Measurements from ENCODE around the gene ATF3.

Gene ATF3

GRCh38 chr1:212586206-212587015 is 22.1 kb upstream of the ATF3 start:
- DNase-seq = peak in 1 of 2 donors; percentile 55

- peak; percentile 87 to 98 for DNase-seq
Observed at GRCh38 chr1:212587016-212587887, 21.3 kb upstream of the ATF3 start.

GRCh38 chr1:212587888-212588510 is 20.6 kb upstream of the ATF3 start:
- DNase-seq = no peak

DNA sequence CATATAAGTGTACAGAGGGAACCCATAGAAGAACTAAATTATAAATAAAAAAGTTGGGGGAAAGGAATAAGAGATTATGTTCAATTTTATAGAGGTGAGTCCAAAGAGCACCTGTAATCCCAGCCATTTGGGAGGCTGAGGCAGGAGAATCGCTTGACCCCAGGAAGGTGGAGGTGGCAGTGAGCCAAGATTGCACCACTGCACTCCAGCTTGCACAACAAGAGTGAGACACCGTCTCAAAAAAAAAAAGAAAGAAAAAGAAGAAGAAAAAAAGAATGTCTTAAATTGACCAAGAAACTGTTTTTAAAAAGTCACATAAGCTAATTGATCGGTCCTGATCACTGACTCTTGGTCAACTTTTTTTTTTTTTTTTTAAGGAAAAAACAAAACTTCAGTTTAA is 19.1 kb upstream of the ATF3 start:
- peak; percentile 29 to 42 for DNase-seq

DNA sequence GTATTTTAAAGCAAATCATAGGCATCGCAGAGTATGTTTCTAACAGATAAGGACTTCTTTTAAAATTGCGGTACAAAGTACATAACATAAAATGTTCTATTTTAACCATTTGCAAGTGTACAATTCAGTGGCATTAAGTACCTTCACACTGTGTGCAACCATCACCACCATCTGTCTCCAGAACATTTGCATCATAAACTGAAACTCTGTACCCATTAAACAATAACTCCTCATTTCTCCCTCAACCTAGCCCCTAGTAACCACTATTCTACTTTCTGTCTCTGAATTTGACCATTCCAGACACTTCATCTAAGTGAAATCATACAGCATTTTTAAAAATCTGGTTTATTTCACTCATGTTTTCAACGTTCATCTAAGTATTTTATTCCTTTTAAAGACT is 16.6 kb upstream of the ATF3 start:
- DNase-seq = no peak

- no peak for DNase-seq
Observed at GRCh38 chr1:212593821-212594251, 14.7 kb upstream of the ATF3 start.

DNA sequence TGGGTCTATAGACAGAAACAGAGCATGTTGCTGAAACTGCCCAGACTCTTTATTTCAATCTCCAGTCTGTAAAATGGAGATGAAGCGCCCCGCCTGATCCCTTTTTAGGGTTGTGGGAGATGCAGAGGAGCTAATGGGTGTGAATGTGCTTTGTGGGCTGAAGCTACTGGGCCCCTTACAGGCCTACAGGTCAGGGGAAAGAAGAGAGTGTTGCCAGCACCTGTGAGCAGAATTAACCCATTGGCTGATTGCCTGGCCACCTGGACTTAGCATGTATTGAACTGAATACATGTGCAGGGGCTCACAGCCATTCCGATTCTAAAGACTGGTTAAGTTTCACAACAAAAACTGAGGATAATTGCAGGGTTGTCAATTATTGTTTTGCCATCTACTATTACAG is 13.9 kb upstream of the ATF3 start:
- no peak for DNase-seq

DNA sequence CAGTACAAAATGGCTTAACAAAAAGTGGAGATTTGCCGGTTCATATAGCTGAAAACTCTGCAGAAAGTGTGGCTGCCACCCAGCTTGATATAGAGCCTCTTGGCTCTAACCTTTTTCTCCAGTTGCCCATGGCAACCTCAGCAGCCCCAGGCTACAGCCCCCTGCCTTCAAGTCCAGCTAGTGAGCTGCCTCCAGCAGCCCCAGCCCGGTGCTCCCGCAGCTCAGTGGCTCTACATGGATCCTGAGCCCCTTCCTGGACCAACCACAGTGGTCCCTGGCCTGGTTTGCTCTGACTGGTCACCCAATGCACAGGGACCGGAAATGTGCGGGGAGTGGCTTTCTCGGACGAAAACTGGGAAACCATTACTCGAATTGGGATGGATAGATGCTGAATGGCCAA is 13.3 kb upstream of the ATF3 start:
- DNase-seq = no peak

DNA sequence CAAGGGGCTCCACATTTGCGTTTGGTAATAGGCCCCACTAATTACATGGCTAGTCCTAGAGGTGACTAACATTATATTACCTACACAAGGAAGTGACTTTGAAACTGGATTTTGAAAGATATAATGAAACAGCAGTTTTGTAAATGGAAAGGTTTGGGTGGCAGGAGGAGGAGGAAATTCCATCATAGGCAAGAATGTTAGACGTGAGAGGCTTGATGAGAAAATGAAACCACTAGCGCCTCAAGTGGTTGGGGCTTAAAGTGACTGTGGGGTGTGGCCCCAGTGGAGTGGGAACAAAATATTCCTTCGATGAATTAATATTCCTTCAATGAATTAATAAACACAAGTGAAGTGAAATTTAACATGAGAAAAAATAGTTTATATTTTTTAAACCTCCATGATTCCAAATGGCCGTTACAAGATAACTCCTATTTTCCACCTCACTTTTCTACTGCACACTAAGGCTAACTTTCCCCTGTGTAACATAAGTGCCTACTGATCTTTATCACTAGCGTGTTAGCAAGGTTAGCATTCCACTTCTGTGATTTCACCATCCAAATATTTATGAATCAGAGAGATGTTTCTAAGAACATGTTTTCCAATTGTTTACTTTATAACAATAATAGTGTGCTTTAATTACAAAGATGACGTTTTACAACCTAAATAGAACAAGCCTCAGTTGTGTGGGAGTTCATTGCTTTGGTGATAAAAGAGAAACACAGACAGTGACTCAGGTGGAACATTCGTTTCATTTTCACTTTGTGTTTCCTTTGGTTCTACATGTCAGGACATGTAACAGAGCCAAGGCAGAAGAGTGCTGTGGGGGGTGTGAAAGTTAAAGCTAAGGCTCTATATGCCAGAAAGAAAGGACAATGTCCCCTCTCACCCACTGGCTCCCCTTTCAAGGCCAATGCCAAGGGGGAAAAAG is 12.5 kb upstream of the ATF3 start:
- peak; percentile 72 to 73 for DNase-seq

DNA sequence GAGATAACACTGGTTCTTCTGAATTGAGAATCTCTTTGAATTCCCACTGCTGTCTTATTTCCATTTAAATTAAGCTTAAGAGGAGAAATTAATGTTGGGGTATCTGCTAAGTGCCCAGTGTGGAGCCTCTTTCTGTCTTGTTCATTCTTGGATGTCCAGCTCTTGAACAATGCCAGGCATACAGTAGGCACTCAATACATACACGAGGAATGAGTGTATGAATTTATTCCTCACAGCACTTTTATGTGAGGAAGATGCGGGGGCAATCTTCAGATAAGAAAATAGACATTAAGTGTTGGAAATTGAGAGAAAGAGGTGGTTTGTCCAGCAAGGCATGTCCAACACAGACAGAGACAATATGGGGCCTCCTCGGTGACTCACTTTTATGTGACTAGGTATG is 11.8 kb upstream of the ATF3 start:
- DNase-seq = no peak

- no peak for DNase-seq
Observed at GRCh38 chr1:212597487-212597886, 11.1 kb upstream of the ATF3 start.

DNA sequence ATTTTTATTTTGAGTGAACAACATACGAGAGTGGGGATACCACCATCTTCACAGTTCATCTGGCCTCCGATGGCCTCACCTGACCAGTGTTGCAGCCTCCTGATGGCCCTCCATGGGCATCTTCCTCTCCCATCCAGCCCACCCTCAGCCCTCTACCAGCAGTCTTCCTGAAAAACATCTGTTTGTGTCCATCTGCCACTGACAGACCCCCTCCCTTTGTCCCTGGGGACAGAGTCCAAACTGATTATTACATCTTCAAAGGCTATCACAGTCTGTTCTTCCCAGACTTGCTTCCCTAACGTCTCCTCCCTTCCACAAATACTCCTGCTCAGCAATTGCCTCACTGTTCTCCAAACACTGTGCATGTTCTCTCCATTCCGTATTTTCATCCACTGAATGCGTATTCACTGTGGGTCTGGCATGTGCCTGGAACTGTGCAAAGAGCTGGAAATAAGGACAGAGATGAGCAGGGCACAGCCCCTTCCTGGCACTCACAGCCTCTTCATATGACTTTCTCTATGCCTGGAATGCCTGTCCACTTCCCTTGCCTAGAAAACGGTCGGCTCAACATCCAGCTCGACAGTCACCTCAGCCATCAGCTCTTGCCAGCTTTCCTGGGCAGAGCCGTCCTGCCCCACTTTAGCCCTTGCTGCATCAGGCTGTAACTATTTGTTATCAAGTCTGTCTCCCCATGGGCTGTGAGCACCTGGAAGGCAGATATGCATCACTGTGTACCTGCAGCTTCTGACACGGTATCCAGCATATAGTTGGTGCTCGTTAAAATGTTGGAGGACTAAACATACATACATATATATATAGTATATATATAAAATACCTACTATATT is 8.3 kb upstream of the ATF3 start:
- DNase-seq = no peak

DNA sequence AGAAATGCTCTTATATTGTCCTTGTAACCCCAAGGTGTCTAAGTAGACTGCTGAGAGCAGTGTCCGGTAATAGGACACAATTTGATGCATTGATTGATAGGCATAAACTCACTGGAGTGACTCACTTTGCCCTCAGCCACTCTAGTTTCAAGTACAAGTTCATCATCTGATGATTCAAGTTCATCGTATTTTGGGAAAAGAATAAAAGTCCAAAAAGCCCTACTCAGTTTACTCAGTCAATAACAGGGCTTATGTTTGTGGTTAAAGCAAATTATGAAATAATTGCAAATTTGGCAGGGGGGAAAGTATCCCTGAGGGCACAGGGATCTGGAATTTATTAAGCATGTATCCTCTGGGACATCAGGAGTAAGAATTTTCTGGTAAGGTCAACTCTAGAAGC is 7.6 kb upstream of the ATF3 start:
- DNase-seq = no peak

- no peak for DNase-seq
Observed at GRCh38 chr1:212601524-212601923, 7.0 kb upstream of the ATF3 start.

DNA sequence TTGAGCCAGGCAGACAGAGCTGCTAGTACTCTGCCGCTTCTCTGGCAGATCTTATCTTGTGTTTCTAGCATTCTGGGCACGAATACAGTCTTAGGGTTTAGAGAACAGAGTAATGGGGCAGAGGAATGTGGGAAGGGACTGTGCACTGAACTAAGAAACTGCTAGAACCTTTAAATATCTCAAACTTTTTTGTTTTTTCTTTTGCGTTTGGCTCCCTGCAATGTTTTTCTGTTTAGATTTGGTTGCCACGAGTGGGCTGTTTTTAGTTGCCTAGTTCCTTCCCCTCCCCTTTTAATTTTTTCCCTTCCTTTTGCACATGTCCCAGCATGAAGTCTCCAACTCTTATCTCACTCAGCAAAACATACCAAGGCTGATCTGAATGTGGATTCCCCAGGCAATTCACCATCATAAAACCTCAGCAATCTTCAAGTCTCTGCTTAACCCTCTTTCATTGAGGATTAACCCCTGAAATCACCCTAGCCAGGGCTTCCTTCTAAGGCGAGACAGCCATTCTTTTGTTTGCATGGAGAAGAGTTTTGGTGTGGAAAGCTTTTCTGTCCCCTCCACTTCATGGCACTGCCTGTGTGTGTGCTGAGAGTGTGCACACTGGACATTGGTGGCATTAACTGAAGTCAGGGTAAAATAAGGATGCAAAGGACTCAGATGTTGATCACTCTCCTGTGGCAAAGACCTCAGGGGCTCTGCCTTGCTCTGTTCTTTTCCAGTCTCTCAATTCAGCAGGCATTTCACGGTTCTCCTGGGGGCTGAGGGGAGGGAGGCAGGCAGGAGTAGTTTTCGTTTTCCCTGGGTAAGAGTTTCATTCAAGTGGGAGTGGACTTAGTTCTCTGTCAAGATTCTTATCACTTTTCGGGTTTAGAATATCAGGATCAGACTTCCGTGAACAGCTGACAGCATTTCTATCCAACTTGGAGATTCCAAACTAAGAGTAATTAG is 2.8 kb upstream of the ATF3 start:
- DNase-seq = no peak

DNA sequence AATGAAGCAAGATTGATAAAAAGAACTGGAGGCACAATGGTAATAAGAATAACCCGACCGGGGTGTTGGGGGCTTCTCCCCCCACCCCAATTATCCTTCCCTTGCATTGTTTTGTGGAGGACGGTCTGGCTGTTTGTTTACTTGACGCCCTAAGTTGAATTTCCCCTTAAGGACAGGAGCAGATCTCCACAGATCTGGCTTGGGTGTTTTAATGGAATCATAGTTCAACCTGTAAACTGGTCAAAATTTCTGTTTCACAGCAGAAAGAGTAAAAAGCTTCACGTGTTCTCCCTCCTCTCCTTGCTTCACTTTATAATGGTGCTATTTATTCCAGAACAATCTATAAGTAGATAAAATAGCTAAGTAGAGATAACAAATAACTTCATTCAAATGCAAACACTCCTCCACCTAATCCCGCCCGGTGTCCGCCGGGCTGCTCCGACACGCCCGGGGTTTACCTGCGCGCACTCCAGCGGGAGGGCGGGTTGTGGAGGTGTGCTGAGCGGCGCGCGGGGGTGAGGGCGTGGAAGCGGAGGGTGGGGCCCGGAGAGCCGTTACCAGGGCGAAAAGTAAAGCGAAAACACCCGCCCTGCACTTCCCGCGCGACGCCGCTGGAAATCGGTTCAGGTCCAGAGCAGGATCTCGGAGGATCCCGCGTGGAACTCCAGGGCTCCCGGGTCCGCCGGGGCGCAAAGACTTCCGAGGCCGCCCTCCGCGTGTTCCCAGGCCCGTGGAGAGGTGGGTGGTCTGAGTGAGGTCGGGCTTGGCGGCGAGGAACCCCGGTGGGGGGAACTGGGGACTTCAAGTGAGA is 2.0 kb upstream of the ATF3 start:
- DNase-seq = peak; percentile 48 to 70

GRCh38 chr1:212607206-212607912 is 1.2 kb upstream of the ATF3 start:
- peak in 1 of 2 donors; percentile 52 for DNase-seq

- peak in 1 of 2 donors; percentile 29 for DNase-seq
Observed at GRCh38 chr1:212607913-212608391, 609 bp upstream of the ATF3 start.
